ENCODE data around the gene KRTAP2-4.

- TF ChIP-seq POLR2AphosphoS5 (IDR thresholded peaks at IDR 0.05; ENCODE audit: low read depth, low read length), result no peak
- no peak for TF ChIP-seq POLR2A (IDR thresholded peaks at IDR 0.05; ENCODE audit: low read depth, low read length)
These were observed 16.9 kb upstream of the KRTAP2-4 start for GRCh38 chr17:41082626-41083025.
